Hepatic stellate cell (primary cell): ENCODE results near the gene RALY.
"Not testable (repeated sequence)": the region's sequence is repeated elsewhere in the genome, so short reads cannot be mapped to it uniquely, and the experiment has no call there.

Source experiments
- DNase-seq: peaks from one replicate; pipeline ENCODE4 v3.0.0; 2011; ENCODE audit warnings: low spot score

The RALY gene

DNA sequence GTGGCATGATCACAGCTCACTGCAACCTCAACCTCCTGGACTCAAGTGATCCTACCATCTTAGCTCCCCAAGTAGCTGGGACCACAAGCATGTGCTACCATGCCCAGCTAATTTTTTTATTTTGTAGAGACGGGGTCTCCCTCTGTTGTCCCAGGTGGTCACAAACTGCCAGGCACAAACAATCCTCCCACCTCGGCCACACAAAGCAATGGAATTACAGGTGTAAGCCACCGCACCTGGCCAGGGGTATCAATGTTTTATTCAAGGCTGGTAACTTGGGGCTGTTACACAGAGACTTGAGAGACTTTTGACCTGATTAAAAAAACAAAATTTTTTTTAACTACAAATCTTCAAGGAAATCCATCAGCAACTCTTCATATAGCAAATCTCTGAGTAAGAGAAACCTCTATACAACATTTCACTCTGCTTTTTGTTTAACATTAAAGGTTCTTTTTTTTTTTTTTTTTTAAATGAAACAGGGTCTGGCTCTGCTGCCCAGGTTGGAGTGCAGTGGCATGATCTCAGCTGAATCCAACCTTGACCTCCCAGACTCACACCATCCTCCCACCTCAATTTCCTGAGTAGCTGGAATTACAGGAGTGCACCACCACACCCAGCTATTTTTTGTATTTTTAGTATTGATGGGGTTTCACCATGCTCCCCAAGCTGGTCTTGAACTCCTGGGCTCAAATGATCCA, 112.4 kb downstream of the RALY start:
- no peak for DNase-seq

- no peak for DNase-seq
Observed at GRCh38 chr20:34108616-34109174, 115.0 kb downstream of the RALY start.

DNA sequence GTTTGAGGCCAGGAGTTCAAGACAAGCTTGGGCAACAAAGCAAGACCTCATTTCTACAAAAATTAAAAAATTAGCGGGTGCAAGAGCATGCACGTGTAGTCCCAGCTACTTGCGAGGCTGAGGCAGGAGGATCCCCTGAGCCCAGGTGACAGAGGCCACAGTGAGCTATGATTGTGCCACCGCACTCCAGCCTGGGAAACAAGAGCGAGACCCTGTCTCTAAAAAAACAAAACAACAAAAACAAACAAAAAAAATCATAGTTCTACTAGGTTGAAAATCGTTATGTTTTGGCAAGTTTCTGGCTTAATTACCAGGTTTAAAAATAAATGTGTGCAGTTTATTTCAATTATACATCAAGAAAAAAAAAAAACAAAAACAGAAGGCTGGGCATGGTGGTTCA, 115.7 kb downstream of the RALY start:
- DNase-seq, result no peak

GRCh38 chr20:34110025-34110744, 116.5 kb downstream of the RALY start:
- DNase-seq, result no peak

GRCh38 chr20:34110745-34111641, 117.3 kb downstream of the RALY start:
- peak; percentile 34 for DNase-seq

GRCh38 chr20:34111702-34112599, 118.2 kb downstream of the RALY start, which contains the start of gene EIF2S2:
Gene EIF2S2 (minus strand): TSS chr20:34112243. CDS start chr20:34112110, 133 bp downstream.
- peak; percentile 96 for DNase-seq

DNA sequence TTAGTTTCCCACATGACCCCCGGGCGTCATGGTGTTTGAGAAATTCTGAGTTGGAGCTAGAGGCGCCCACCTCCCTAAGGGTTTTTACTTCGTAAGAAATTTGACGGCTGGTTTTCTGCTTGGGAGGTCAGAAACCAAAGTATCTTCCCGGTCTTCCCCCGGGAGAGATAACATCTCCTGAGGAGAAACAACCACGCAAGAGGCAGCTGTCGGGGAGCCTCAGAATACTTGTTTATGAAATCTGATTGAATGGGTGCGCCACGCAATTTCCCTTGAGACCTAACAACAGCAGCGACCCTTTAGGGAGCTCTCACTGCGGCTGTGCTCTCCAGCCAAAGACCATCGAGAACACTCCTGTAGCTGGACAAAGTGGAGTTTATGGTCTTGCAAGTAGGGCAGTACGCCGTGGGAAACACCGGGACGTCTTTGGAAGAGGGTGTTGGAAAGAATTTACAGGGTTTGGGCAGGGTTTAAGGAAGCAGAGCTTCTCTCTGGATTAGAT, 118.9 kb downstream of the RALY start:
- no peak for DNase-seq

- DNase-seq, result no peak
Observed at GRCh38 chr20:34114809-34115208, 121.1 kb downstream of the RALY start.

DNA sequence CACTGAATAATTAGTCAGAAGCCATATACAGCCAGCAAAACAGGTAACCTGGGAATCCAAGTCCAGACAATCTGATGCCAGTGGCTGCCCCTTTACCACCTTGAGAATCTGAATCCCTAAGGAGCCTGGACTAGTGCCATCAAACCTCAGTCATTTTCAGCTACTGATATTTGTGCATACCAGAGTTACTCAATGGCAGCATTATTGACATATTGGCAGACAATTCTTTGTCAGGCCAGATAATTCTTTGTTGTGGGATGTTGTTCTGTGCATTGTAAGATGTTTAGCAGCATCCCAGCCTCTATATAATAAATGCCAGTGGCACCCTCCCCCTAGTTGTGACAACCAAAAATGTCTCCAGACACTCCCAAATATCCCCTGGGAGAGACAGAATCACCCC, 121.5 kb downstream of the RALY start:
- DNase-seq, result no peak

- no peak for DNase-seq
Observed at GRCh38 chr20:34120213-34120612, 126.5 kb downstream of the RALY start.

GRCh38 chr20:34122274-34122980, 128.7 kb downstream of the RALY start:
- DNase-seq, result no peak

DNA sequence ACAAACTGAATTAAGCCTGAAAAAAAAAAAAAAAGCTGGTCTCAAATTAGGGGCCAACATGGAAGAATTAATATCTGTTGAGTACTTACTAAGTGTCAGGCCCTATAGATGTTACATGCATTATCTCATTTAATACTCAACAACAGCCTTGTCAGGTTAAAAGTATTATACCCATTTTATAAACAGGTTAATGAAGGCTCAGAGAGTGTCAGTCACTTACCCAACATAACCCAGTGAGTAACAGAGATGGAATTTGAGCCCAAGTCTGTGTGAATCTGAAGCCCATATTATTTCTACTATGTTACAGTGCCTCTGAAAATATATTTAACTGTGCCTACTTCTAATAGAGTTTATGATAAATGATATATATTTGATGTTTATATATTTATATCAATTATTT, 129.6 kb downstream of the RALY start:
- no peak for DNase-seq

GRCh38 chr20:34124469-34125249, 130.9 kb downstream of the RALY start:
- no peak for DNase-seq

- no peak for DNase-seq
Observed at GRCh38 chr20:34127792-34128191, 134.1 kb downstream of the RALY start.

GRCh38 chr20:34129518-34130162, 135.9 kb downstream of the RALY start:
- peak; percentile 62 for DNase-seq

DNA sequence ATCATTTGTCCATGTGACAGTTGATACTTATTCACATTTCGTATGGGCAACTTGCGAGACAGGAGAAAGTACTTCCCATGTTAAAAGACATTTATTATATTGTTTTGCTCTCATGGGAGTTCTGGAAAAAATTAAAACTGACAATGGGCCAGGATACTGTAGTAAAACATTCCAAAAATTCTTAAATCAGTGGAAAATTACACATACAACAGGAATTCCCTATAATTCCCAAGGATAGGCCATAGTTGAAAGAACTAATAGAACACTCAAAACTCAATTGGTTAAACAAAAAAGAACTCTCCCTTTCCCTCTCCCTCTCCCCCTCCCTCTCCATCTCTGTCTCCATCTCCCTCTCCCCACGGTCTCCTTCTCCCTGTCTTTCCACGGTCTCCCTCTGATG, 137.8 kb downstream of the RALY start:
- DNase-seq, result no peak

- not testable (repeated sequence) for DNase-seq
Observed at GRCh38 chr20:34132491-34132890, 138.8 kb downstream of the RALY start.

GRCh38 chr20:34132943-34133342, 139.2 kb downstream of the RALY start:
- not testable (repeated sequence) for DNase-seq

GRCh38 chr20:34133365-34133860, 139.7 kb downstream of the RALY start:
- not testable (repeated sequence) for DNase-seq
